HG03066 (cell line): ENCODE data around the gene PRPSAP1.

ENCODE experiments used
- ATAC-seq: cut with Tn5 transposase; IDR thresholded peaks from one replicate; pipeline ENCODE4 v1.9.1; 2021; ENCODE audit warnings: low read depth; ENCODE audit not compliant: unreplicated experiment

The PRPSAP1 gene

GRCh38 chr17:76383546-76384221 is 30.0 kb upstream of the PRPSAP1 start:
- peak; percentile 7 for ATAC-seq

- no peak for ATAC-seq
These were observed 29.3 kb upstream of the PRPSAP1 start for GRCh38 chr17:76382803-76383545.

- ATAC-seq: no peak
These were observed 28.7 kb upstream of the PRPSAP1 start for GRCh38 chr17:76382351-76382802.

GRCh38 chr17:76381633-76382350 is 28.1 kb upstream of the PRPSAP1 start:
- ATAC-seq: no peak

GRCh38 chr17:76379646-76380376 is 26.1 kb upstream of the PRPSAP1 start:
- no peak for ATAC-seq

GRCh38 chr17:76379275-76379641 is 25.5 kb upstream of the PRPSAP1 start:
- no peak for ATAC-seq

- ATAC-seq: no peak
These were observed 25.0 kb upstream of the PRPSAP1 start for GRCh38 chr17:76378548-76379274.

GRCh38 chr17:76376318-76377133 is 22.8 kb upstream of the PRPSAP1 start:
- ATAC-seq: no peak

GRCh38 chr17:76371656-76372628 is 18.2 kb upstream of the PRPSAP1 start:
- no peak for ATAC-seq

- no peak for ATAC-seq
These were observed 16.7 kb upstream of the PRPSAP1 start for GRCh38 chr17:76370261-76370993.

- no peak for ATAC-seq
These were observed 16.1 kb upstream of the PRPSAP1 start for GRCh38 chr17:76369804-76370203.

- ATAC-seq: no peak
These were observed 15.7 kb upstream of the PRPSAP1 start for GRCh38 chr17:76369379-76369778.

GRCh38 chr17:76368545-76368944 is 14.8 kb upstream of the PRPSAP1 start:
- no peak for ATAC-seq

GRCh38 chr17:76367642-76368041 is 13.9 kb upstream of the PRPSAP1 start:
- no peak for ATAC-seq

- ATAC-seq: no peak
These were observed 12.5 kb upstream of the PRPSAP1 start for GRCh38 chr17:76366247-76366646.

- ATAC-seq: no peak
These were observed 11.7 kb upstream of the PRPSAP1 start for GRCh38 chr17:76365256-76365903.
